Neural progenitor cell (in vitro differentiated cells): ENCODE results near the gene DTX3L.

Experiments used
- EZH2 ChIP-seq: fragments of 200-600 bp; sonication (generic); IDR thresholded peaks from 2 replicates; pipeline ENCODE4 v1.6.1; 2017; ENCODE audit warnings: antibody characterized with exemption, mild to moderate bottlenecking, moderate library complexity
- TF ChIP-seq, protein P1 (sequence below): fragments of 200-600 bp; sonication (generic); IDR thresholded peaks from 2 replicates; pipeline ENCODE4 v1.5.1; 2017; ENCODE audit warnings: antibody characterized with exemption, mild to moderate bottlenecking

DNA sequence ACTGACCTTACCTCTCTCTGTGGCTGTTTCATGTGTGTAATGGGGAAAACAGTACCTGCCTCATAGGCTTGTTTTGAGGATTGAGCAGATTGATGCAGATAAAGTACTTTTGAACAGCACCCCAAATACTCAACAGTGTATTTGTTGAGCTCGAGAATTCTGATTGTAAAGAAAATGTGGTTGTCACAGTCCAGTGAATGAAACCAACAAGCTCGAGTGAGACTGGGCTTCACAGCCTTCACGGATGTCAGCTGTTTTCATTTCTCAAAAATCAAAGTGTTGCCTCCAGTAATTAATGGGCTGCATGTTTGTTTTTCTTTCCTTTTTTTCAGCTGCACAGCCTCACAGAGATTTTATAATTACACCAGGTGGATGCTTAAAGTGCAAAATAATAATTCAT is 57.0 kb downstream of the DTX3L start:
- TF ChIP-seq, protein P1, sequence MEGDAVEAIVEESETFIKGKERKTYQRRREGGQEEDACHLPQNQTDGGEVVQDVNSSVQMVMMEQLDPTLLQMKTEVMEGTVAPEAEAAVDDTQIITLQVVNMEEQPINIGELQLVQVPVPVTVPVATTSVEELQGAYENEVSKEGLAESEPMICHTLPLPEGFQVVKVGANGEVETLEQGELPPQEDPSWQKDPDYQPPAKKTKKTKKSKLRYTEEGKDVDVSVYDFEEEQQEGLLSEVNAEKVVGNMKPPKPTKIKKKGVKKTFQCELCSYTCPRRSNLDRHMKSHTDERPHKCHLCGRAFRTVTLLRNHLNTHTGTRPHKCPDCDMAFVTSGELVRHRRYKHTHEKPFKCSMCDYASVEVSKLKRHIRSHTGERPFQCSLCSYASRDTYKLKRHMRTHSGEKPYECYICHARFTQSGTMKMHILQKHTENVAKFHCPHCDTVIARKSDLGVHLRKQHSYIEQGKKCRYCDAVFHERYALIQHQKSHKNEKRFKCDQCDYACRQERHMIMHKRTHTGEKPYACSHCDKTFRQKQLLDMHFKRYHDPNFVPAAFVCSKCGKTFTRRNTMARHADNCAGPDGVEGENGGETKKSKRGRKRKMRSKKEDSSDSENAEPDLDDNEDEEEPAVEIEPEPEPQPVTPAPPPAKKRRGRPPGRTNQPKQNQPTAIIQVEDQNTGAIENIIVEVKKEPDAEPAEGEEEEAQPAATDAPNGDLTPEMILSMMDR = no peak
- no peak for TF ChIP-seq EZH2
